ENCODE measurements around the gene WDR36. TPM values are rescaled to one million over a fixed set of nuclear protein-coding genes. Genes with fewer than 3 reads are reported as not detected.

WDR36 gene
- total and polyA plus RNA-seq, 8 donors, result 4.0 to 50.7 (median 7.0) TPM

GRCh38 chr5:111060169-111060568 lies 32.0 kb upstream of the WDR36 start:
- Histone ChIP-seq H3K9me3 (peaks cover 0 to 6% (median 0%) of the 10 kb centered on the region in 4 donors), H3K4me1 (no peaks in the 10 kb centered on the region), H3K27ac (no peak overlapping the region), H3K27me3 (peaks cover 0 to 7% (median 0%) of the 10 kb centered on the region in 3 donors), H3K4me3 (no peak overlapping the region), H3K36me3 (no peaks in the 10 kb centered on the region)
- 85 to 98% (median 90%) methylated on average over 2 of the region's 2 CpGs for WGBS, 5 donors
- intact Hi-C loops (cut with DNase I; ENCODE audit: low total_unique reads), result no loop called here
- TF ChIP-seq EP300 (IDR thresholded peaks at IDR 0.05) (no peak), POLR2A (IDR thresholded peaks at IDR 0.05) (no peak), POLR2AphosphoS5 (IDR thresholded peaks at IDR 0.05) (no peak), CTCF (IDR thresholded peaks at IDR 0.05) (no peak)
- no peak for DNase-seq

GRCh38 chr5:111061618-111062017 lies 30.5 kb upstream of the WDR36 start:
- Histone ChIP-seq H3K27ac (no peak overlapping the region), H3K36me3 (no peaks in the 10 kb centered on the region), H3K4me1 (no peaks in the 10 kb centered on the region), H3K4me3 (no peak overlapping the region), H3K27me3 (peaks cover 0 to 9% (median 0%) of the 10 kb centered on the region in 3 donors), H3K9me3 (peaks cover 0 to 6% (median 0%) of the 10 kb centered on the region in 4 donors)
- intact Hi-C loops (cut with DNase I; ENCODE audit: low total_unique reads), result no loop called here
- DNase-seq, result no peak
- TF ChIP-seq POLR2AphosphoS5 (IDR thresholded peaks at IDR 0.05) (no peak), POLR2A (IDR thresholded peaks at IDR 0.05) (no peak), EP300 (IDR thresholded peaks at IDR 0.05) (no peak), CTCF (IDR thresholded peaks at IDR 0.05) (no peak)

GRCh38 chr5:111063709-111064322 lies 28.3 kb upstream of the WDR36 start:
- no peak overlapping the region for H3K27ac ChIP-seq
- TF ChIP-seq POLR2AphosphoS5 (IDR thresholded peaks at IDR 0.05) (no peak), EP300 (IDR thresholded peaks at IDR 0.05) (no peak), POLR2A (IDR thresholded peaks at IDR 0.05) (no peak), CTCF (IDR thresholded peaks at IDR 0.05) (peak in 2 of 7 experiments; percentile 23 to 36)
- peaks cover 0 to 6% (median 0%) of the 10 kb centered on the region in 4 donors for H3K9me3 ChIP-seq
- peaks cover 0 to 12% (median 0%) of the 10 kb centered on the region in 3 donors for H3K27me3 ChIP-seq
- no peaks in the 10 kb centered on the region for H3K4me1 ChIP-seq
- H3K4me3 ChIP-seq, result no peak overlapping the region
- H3K36me3 ChIP-seq, result no peaks in the 10 kb centered on the region
- intact Hi-C loops (cut with DNase I; ENCODE audit: low total_unique reads), result no loop called here
- 16 to 37% (median 22%) methylated on average over 3 of the region's 3 CpGs for WGBS, 5 donors
- peak in 1 of 2 donors; percentile 28 for DNase-seq

- TF ChIP-seq POLR2AphosphoS5 (IDR thresholded peaks at IDR 0.05) (no peak), EP300 (IDR thresholded peaks at IDR 0.05) (no peak), POLR2A (IDR thresholded peaks at IDR 0.05) (no peak), CTCF (IDR thresholded peaks at IDR 0.05) (no peak)
- H3K27ac ChIP-seq, result no peak overlapping the region
- no peak for DNase-seq
- no peak overlapping the region for H3K4me3 ChIP-seq
- 81 to 90% (median 88%) methylated on average over 2 of the region's 2 CpGs for WGBS, 5 donors
- intact Hi-C loops (cut with DNase I; ENCODE audit: low total_unique reads), result no loop called here
- peaks cover 0 to 38% (median 16%) of the 10 kb centered on the region in 3 donors for H3K27me3 ChIP-seq
- no peaks in the 10 kb centered on the region for H3K9me3 ChIP-seq
- no peaks in the 10 kb centered on the region for H3K36me3 ChIP-seq
- peaks cover 0 to 18% (median 10%) of the 10 kb centered on the region in 4 donors for H3K4me1 ChIP-seq
These were observed 25.7 kb upstream of the WDR36 start for GRCh38 chr5:111066261-111066938.

All from stomach (tissue), 9 donors.